ENCODE measurements around the gene ATP13A3. TPM values are rescaled to one million over a fixed set of nuclear protein-coding genes. Genes with fewer than 3 reads are reported as not detected.

Gene ATP13A3
- total and polyA plus RNA-seq, 12 donors: 17.6 to 111 (median 63.3) TPM

GRCh38 chr3:194465920-194466570 lies 20.8 kb downstream of the ATP13A3 start:
- Histone ChIP-seq H3K4me3 (no peak overlapping the region), H3K9me3 (replicated peaks in 1 of 3) (no peaks in the 10 kb centered on the region), H3K4me1 (replicated peaks in 1 of 2) (peaks cover 0 to 26% of the 10 kb centered on the region in 2 donors), H3K27ac (no peak overlapping the region), H3K27me3 (no peaks in the 10 kb centered on the region), H3K36me3 (replicated peaks in 1 of 2) (peaks cover 0 to 4% of the 10 kb centered on the region in 2 donors)
- no peak for TF ChIP-seq CTCF (IDR thresholded peaks at IDR 0.05)
- TF ChIP-seq POLR2A (IDR thresholded peaks at IDR 0.05): no peak
- intact Hi-C loops (cut with DNase I): no loop called here
- WGBS, 4 donors: 71 to 77% (median 72%) methylated on average over 5 of the region's 5 CpGs
- no peak for DNase-seq

GRCh38 chr3:194465246-194465645 lies 21.6 kb downstream of the ATP13A3 start:
- intact Hi-C loops (cut with DNase I): no loop called here
- no peaks in the 10 kb centered on the region for H3K9me3 ChIP-seq (replicated peaks in 1 of 3)
- WGBS, 4 donors: 93 to 95% (median 95%) methylated on average over 7 of the region's 7 CpGs
- no peak for DNase-seq
- H3K4me3 ChIP-seq: no peak overlapping the region
- TF ChIP-seq POLR2A (IDR thresholded peaks at IDR 0.05) (no peak), CTCF (IDR thresholded peaks at IDR 0.05) (no peak)
- H3K27me3 ChIP-seq: no peaks in the 10 kb centered on the region
- no peak overlapping the region for H3K27ac ChIP-seq
- peaks cover 0 to 18% of the 10 kb centered on the region in 2 donors for H3K4me1 ChIP-seq (replicated peaks in 1 of 2)
- H3K36me3 ChIP-seq (replicated peaks in 1 of 2): peaks cover 0 to 4% of the 10 kb centered on the region in 2 donors

GRCh38 chr3:194464692-194465091 lies 22.1 kb downstream of the ATP13A3 start:
- H3K4me3 ChIP-seq: no peak overlapping the region
- peaks cover 0 to 4% of the 10 kb centered on the region in 2 donors for H3K36me3 ChIP-seq (replicated peaks in 1 of 2)
- no peaks in the 10 kb centered on the region for H3K9me3 ChIP-seq (replicated peaks in 1 of 3)
- no peak for DNase-seq
- H3K4me1 ChIP-seq (replicated peaks in 1 of 2): peaks cover 0 to 12% of the 10 kb centered on the region in 2 donors
- intact Hi-C loops (cut with DNase I): no loop called here
- WGBS, 4 donors: 88 to 95% (median 91%) methylated on average over 1 of the region's 1 CpG
- no peaks in the 10 kb centered on the region for H3K27me3 ChIP-seq
- TF ChIP-seq POLR2A (IDR thresholded peaks at IDR 0.05): no peak
- no peak for TF ChIP-seq CTCF (IDR thresholded peaks at IDR 0.05)
- no peak overlapping the region for H3K27ac ChIP-seq

GRCh38 chr3:194462936-194463335 lies 23.9 kb downstream of the ATP13A3 start:
- Histone ChIP-seq H3K4me1 (replicated peaks in 1 of 2) (peaks cover 0 to 10% of the 10 kb centered on the region in 2 donors), H3K9me3 (replicated peaks in 1 of 3) (no peaks in the 10 kb centered on the region), H3K27me3 (no peaks in the 10 kb centered on the region), H3K4me3 (no peak overlapping the region), H3K36me3 (replicated peaks in 1 of 2) (peaks cover 0 to 11% of the 10 kb centered on the region in 2 donors), H3K27ac (no peak overlapping the region)
- TF ChIP-seq CTCF (IDR thresholded peaks at IDR 0.05) (no peak), POLR2A (IDR thresholded peaks at IDR 0.05) (no peak)
- DNase-seq: no peak
- intact Hi-C loops (cut with DNase I): no loop called here
- WGBS, 4 donors: 72 to 80% (median 78%) methylated on average over 2 of the region's 2 CpGs
